ENCODE results near the gene LEFTY1.

- TF ChIP-seq CTCF (IDR thresholded peaks at IDR 0.05; ENCODE audit: low read depth, low read length): no peak
- no peak for TF ChIP-seq EZH2phosphoT487 (IDR thresholded peaks at IDR 0.05; ENCODE audit: low read depth)
Observed at GRCh38 chr1:225931270-225932136, 42.6 kb upstream of the LEFTY1 start.
